Adrenal gland (tissue), 5 donors: ENCODE data around the gene DPY19L3.

ENCODE experiments used
- POLR2A ChIP-seq, 2 donors: fragments of 450-650 bp; IDR thresholded peaks; one replicate each; pipeline ENCODE4 v1.6.1; 2017; ENCODE audit warnings: antibody characterized with exemption in 2 of 2, mild to moderate bottlenecking in 2 of 2, moderate library complexity in 1 of 2
- TF ChIP-seq, protein P1 (sequence below), 6 experiments: fragments of 450-650 bp in 4 of 6; fragments of 200-600 bp in 2 of 6; sonication (generic) in 1 of 6; IDR thresholded peaks; 1 replicate in 5 of 6; 2 replicates in 1 of 6; pipeline versions ENCODE4 v1.5.1 to v1.8.0; 2016 to 2021; ENCODE audit warnings: antibody characterized with exemption in 6 of 6, mild to moderate bottlenecking in 2 of 6, moderate library complexity in 1 of 6
- donor health status: DM: no; HTN: no; CAD: no.

DNA sequence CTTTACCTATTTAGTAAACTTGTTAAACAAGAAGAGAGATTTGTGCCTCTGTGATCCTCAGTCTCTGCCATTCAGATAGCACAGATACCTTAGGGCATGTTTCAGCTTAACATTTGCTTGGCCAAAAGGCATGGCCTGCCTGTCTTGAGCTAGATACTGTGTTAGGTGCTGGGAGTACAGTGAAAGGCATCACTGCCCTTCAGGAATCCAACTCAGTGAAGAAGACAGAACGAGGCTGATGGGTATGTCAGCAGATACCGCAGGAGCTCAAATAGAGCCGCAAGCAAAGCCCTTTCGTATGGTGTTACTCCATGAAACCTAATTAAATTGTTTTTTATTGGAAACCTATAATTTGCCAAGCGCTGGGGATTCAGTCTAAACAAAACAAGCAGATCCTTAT, 47.2 kb upstream of the DPY19L3 start:
- TF ChIP-seq, protein P1, sequence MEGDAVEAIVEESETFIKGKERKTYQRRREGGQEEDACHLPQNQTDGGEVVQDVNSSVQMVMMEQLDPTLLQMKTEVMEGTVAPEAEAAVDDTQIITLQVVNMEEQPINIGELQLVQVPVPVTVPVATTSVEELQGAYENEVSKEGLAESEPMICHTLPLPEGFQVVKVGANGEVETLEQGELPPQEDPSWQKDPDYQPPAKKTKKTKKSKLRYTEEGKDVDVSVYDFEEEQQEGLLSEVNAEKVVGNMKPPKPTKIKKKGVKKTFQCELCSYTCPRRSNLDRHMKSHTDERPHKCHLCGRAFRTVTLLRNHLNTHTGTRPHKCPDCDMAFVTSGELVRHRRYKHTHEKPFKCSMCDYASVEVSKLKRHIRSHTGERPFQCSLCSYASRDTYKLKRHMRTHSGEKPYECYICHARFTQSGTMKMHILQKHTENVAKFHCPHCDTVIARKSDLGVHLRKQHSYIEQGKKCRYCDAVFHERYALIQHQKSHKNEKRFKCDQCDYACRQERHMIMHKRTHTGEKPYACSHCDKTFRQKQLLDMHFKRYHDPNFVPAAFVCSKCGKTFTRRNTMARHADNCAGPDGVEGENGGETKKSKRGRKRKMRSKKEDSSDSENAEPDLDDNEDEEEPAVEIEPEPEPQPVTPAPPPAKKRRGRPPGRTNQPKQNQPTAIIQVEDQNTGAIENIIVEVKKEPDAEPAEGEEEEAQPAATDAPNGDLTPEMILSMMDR (IDR thresholded peaks at IDR 0.05), result no peak
- TF ChIP-seq POLR2A (IDR thresholded peaks at IDR 0.05), result no peak
